ENCODE data around the gene CES2. TPM values are rescaled to one million over a fixed set of nuclear protein-coding genes. Genes with fewer than 3 reads are reported as not detected.
"Not testable (repeated sequence)": the region's sequence is repeated elsewhere in the genome, so short reads cannot be mapped to it uniquely, and the experiment has no call there.

Gene CES2
- total RNA-seq, 1 donor, result 38.9 TPM

GRCh38 chr16:66891360-66891759, 44.0 kb upstream of the CES2 start:
- no peak overlapping the region for H3K4me3 ChIP-seq (ENCODE audit: low read depth, low read length)
- TF ChIP-seq CTCF (IDR thresholded peaks at IDR 0.05; ENCODE audit: insufficient read depth, low read depth, low read length), result no peak
- no peak for DNase-seq (ENCODE audit: low read depth)

- TF ChIP-seq CTCF (IDR thresholded peaks at IDR 0.05; ENCODE audit: insufficient read depth, low read depth, low read length), result no peak
- H3K4me3 ChIP-seq (ENCODE audit: low read depth, low read length), result no peak overlapping the region
- DNase-seq (ENCODE audit: low read depth), result no peak
These were observed 43.5 kb upstream of the CES2 start for GRCh38 chr16:66891797-66892196.

- no peak for TF ChIP-seq CTCF (IDR thresholded peaks at IDR 0.05; ENCODE audit: insufficient read depth, low read depth, low read length)
- no peak overlapping the region for H3K4me3 ChIP-seq (ENCODE audit: low read depth, low read length)
- DNase-seq (ENCODE audit: low read depth), result no peak
These were observed 41.3 kb upstream of the CES2 start for GRCh38 chr16:66894055-66894454.

GRCh38 chr16:66894948-66895688, 40.2 kb upstream of the CES2 start:
- no peak overlapping the region for H3K4me3 ChIP-seq (ENCODE audit: low read depth, low read length)
- peak; percentile 84 for TF ChIP-seq CTCF (IDR thresholded peaks at IDR 0.05; ENCODE audit: insufficient read depth, low read depth, low read length)
- DNase-seq (ENCODE audit: low read depth), result peak; percentile 82

GRCh38 chr16:66895689-66895979, 39.7 kb upstream of the CES2 start:
- TF ChIP-seq CTCF (IDR thresholded peaks at IDR 0.05; ENCODE audit: insufficient read depth, low read depth, low read length), result no peak
- DNase-seq (ENCODE audit: low read depth), result no peak
- no peak overlapping the region for H3K4me3 ChIP-seq (ENCODE audit: low read depth, low read length)

GRCh38 chr16:66895999-66896398, 39.3 kb upstream of the CES2 start:
- no peak for TF ChIP-seq CTCF (IDR thresholded peaks at IDR 0.05; ENCODE audit: insufficient read depth, low read depth, low read length)
- H3K4me3 ChIP-seq (ENCODE audit: low read depth, low read length), result no peak overlapping the region
- DNase-seq (ENCODE audit: low read depth), result no peak

- H3K4me3 ChIP-seq (ENCODE audit: low read depth, low read length); DNase-seq (ENCODE audit: low read depth): not testable (repeated sequence)
These were observed 38.6 kb upstream of the CES2 start for GRCh38 chr16:66896682-66897081.

Measured in fibroblast of villous mesenchyme (primary cell).